NCI-H2196 (cell line): ENCODE data around the gene NEDD4L.

Experiments used
- DNase-seq: peaks from one replicate; lab custom pipeline; 2025; ENCODE audit not compliant: unreplicated experiment; lab: John Stamatoyannopoulos, UW

Gene NEDD4L

DNA sequence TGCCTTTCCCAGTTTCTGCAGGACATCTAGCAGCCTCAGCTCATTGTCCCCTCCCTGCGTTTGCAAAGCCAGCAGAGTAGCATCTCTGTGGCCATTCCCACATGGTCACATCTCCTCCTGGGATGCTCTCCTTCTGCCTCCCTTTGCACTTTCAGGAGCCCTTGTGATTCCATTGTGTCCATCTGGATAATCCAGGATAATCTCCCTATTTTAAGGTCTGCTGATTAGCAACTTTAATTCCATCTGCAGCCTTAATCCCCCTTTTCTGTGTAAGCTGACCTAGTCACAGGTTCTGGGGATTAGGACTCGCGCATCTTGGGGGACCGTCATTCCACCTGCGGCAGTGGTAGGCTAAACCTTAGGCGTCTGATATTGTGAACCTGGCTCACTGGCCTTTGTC lies 70.7 kb downstream of the NEDD4L start:
- no peak for DNase-seq

- DNase-seq, result no peak
These were observed 72.8 kb downstream of the NEDD4L start for GRCh38 chr18:58116818-58117217.

- peak; percentile 89 for DNase-seq
These were observed 73.9 kb downstream of the NEDD4L start for GRCh38 chr18:58117786-58118403.

GRCh38 chr18:58118536-58118935 lies 74.5 kb downstream of the NEDD4L start:
- DNase-seq, result no peak

- DNase-seq, result no peak
These were observed 75.8 kb downstream of the NEDD4L start for GRCh38 chr18:58119819-58120218.

DNA sequence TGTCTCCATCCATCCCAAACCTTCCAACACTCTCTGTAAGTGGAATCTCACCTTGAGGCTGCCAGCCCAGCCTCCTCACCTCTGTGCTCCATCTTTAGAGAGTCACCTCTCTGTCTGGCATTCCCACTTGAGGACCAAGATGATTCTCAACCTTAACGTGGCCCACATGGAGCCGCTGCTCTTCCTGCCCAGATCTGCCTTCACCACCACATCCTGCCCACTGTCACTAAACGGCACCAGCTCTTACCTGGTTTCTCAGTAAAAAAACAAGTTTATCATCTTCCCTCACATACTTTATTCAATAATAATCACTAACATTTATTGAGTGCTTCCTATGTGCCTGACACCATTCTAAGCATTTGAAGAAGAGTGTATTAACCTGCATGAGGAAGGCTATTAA lies 80.4 kb downstream of the NEDD4L start:
- DNase-seq, result no peak

DNA sequence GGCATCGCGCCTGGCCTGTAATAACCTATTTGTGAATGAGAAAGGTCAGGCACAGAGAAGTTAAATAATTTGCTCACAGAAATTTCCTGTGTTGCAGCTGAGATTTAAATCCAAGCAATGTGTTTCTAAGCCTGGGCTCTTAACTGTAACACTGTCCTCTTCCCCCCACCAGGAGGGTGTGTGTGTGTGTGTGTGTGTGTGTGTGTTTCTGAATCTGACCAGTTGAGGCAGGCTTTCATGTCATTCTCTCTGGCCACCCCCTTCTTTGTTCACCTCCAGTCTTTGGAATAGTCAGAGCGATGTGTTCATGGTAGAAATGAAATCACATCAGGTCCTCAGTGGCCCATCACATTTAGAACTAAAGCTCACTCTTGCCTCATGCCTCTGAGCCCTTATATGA lies 81.2 kb downstream of the NEDD4L start:
- no peak for DNase-seq

- DNase-seq, result no peak
These were observed 81.7 kb downstream of the NEDD4L start for GRCh38 chr18:58125756-58126155.

GRCh38 chr18:58128381-58129374 lies 84.7 kb downstream of the NEDD4L start:
- no peak for DNase-seq

DNA sequence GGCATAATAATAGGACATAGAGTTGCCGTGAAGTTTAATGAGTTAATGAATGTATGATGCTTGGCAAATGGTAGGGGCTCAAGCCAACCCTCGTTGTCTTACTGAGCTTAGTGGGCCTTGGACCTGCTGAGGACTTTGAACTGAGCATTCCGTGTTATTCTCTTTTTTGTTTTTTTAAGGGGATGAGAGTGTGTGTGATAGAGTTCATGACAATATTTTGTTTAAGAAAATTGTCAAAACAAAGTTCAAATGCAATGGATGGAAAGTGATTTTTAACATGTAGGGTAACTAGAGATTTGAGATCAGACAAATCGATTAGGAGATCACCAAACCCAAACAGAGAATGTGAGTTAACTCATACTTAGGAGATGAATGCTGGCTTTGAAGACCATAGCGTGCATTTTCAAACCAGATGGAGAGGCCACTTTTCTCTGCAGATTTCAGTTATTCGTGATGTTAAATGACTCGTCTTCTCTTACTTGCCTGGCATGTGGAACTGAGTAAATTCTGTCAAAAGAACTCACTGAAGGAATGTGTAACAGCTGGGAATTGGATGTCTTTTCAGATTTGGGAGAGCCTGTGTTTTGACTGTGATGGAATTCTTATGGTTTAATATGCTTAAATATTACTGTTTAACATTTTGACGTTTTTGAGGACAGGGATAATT lies 88.7 kb downstream of the NEDD4L start:
- no peak for DNase-seq

GRCh38 chr18:58135183-58135641 lies 91.2 kb downstream of the NEDD4L start:
- no peak for DNase-seq

- DNase-seq, result peak; percentile 47
These were observed 91.8 kb downstream of the NEDD4L start for GRCh38 chr18:58135701-58136331.

- DNase-seq, result no peak
These were observed 92.9 kb downstream of the NEDD4L start for GRCh38 chr18:58136879-58137278.

GRCh38 chr18:58139459-58140386 lies 95.7 kb downstream of the NEDD4L start:
- DNase-seq, result no peak

DNA sequence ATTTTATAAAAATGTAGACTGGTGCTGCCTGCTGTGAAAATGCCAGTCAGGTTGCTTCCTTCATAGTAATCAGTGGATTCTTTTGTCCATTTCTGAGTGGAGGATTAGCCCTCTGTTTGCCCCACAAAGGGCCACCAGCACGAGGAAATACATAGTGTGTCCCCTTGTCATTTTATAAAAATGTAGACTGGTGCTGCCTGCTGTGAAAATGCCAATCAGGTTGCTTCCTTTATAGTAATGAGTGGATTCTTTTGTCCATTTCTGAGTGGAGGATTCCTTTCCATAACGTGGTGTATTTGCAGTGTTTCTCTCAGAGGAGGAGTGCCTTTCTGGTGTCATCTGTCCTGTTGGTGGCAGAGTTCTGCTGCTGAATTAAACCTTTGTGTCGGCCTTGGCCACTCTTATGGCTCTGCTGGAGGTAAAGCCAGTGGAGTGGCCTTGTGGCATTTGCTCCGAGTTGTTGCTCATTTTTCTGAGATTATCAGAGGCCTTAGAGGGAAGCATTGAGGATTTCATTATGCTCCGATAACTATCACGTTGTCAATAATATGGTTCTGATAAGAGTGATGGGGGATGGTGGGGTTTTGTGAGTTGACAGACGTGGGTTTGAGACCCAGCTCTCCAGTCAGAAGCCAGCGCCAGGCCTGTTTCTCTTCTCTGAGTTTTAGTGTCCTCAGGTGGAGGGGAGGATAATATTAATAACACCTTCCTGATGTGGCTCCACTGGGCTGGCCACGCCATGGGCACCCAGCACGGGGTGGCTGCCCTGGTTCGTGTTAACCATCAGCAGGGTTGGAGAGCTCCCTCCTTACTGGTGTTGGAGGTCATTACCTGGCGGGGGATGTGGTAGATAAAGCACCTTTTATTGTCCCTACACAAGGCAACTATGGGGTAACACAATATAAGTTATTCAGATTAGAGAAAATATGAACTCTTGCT lies 96.6 kb downstream of the NEDD4L start:
- DNase-seq, result no peak

DNA sequence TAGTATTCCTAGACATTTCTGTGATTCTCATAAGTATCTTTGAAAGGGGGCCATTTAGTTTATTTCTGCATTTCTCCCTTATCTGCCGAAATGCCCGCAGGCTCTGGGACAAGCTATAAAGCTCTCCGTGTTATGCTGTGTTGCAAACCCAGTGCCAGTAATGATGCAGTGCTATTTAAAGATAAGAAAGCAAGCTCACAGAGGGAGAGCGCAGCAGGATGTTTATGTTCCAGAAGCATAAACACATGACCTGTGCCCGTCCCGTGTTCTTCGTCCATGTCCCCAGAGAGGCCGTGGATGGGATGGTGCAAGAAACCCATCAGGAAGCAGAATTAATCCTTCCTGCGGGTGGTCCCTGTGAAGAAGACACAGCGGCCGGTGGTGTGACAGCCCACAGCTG lies 99.4 kb downstream of the NEDD4L start:
- no peak for DNase-seq

GRCh38 chr18:58144106-58144505 lies 100.1 kb downstream of the NEDD4L start:
- no peak for DNase-seq

GRCh38 chr18:58144671-58145285 lies 100.8 kb downstream of the NEDD4L start:
- peak; percentile 50 for DNase-seq

DNA sequence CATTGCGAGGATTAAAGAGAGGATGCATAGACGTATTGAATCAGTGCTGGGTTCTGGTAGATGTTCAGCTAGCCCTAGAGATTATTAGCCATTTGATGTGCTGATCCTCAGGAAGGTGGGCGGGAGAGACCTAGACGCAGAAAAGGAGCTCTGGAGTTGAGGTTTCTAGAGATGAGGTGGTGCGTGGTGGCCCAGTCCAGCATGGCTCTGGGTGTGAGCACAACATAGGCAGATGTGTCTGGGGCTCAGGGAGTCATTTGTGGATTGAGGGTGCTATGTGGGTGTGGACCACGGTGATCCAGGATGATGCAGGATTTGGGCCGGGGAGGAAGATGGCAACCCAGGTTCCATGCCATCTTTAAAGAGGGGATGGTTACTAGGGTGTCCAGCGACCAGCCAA lies 102.1 kb downstream of the NEDD4L start:
- no peak for DNase-seq
